Measurements from ENCODE around the gene CASP9.

- TF ChIP-seq CTCF (conservative IDR thresholded peaks at IDR 0.05; ENCODE audit: low read depth, low read length) (no peak), EZH2phosphoT487 (IDR thresholded peaks at IDR 0.05; ENCODE audit: borderline replicate concordance, low read length) (no peak), EZH2 (IDR thresholded peaks at IDR 0.05; ENCODE audit: low read length, unreplicated experiment) (no peak)
These were observed 44.2 kb downstream of the CASP9 start for GRCh38 chr1:15479654-15480347.
